ENCODE data around the gene SPRY4.

DNA sequence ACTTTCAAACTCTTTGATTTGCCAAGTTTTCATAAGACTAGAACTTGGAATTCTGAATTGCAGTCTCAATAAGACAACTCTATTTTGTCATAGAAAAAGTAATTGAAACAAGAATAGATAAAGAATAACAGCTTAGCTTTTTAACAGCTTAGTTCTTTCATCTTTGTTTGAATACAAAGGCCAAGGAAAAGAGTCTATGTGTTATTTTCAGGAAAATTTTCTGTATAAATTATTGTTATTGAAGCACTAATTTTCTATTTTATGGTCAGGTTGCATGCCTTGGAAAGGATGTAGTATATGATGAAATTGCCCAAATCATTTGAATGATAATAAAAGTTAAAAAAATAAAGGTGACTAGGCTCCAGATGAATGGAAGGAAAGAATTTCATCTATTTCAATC, 25.2 kb upstream of the SPRY4 start:
- TF ChIP-seq, protein P1, sequence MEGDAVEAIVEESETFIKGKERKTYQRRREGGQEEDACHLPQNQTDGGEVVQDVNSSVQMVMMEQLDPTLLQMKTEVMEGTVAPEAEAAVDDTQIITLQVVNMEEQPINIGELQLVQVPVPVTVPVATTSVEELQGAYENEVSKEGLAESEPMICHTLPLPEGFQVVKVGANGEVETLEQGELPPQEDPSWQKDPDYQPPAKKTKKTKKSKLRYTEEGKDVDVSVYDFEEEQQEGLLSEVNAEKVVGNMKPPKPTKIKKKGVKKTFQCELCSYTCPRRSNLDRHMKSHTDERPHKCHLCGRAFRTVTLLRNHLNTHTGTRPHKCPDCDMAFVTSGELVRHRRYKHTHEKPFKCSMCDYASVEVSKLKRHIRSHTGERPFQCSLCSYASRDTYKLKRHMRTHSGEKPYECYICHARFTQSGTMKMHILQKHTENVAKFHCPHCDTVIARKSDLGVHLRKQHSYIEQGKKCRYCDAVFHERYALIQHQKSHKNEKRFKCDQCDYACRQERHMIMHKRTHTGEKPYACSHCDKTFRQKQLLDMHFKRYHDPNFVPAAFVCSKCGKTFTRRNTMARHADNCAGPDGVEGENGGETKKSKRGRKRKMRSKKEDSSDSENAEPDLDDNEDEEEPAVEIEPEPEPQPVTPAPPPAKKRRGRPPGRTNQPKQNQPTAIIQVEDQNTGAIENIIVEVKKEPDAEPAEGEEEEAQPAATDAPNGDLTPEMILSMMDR (IDR thresholded peaks at IDR 0.05), result no peak
- TF ChIP-seq EP300 (IDR thresholded peaks at IDR 0.05; ENCODE audit: low read depth), result no peak
